ENCODE measurements around the gene CAPNS2. TPM values are rescaled to one million over a fixed set of nuclear protein-coding genes. Genes with fewer than 3 reads are reported as not detected.

CAPNS2 gene
- total RNA-seq, 1 experiment from 2014 or later = 1.4 TPM

- H3K4me1 ChIP-seq (ENCODE audit: control insufficient read depth, insufficient read depth, low read length) = no peaks in the 10 kb centered on the region
- H3K27ac ChIP-seq (ENCODE audit: low read length) = no peak overlapping the region
- TF ChIP-seq CTCF (IDR thresholded peaks at IDR 0.05) = no peak
- no peak for TF ChIP-seq SIN3A (IDR thresholded peaks at IDR 0.05; ENCODE audit: borderline replicate concordance, insufficient read depth, low read depth, low read length)
- TF ChIP-seq POLR2AphosphoS5 (IDR thresholded peaks at IDR 0.05; ENCODE audit: low read depth, low read length) = no peak
- TF ChIP-seq TCF7L2 (IDR thresholded peaks at IDR 0.05; ENCODE audit: low read depth, low read length) = no peak
- TF ChIP-seq REST (IDR thresholded peaks at IDR 0.05; ENCODE audit: insufficient read depth in 1 of 2, low read depth in 2 of 2, low read length in 1 of 2) = no peak
- H3K9me3 ChIP-seq (ENCODE audit: control insufficient read depth, insufficient read depth, low read depth, low read length) = no peaks in the 10 kb centered on the region
- no peak overlapping the region for H3K4me3 ChIP-seq (ENCODE audit: low read depth in 2 of 2, low read length in 2 of 2)
- in situ Hi-C loops (cut with HindIII; ENCODE audit: low pct_unique_long_range_greater_than_20kb, low sequenced_read_pairs) = no loop called here
- CTCF ChIA-PET = no interaction called here
- POLR2A ChIA-PET = no interaction called here
- DNase-seq (ENCODE audit: low read depth, low spot score) (no peak), ATAC-seq (no peak)
- BruUV-seq (replicated peaks) = no TSS peak
- intact Hi-C loops (cut with micrococcal nuclease; ENCODE audit: unreplicated experiment) = no loop called here
- H3K36me3 ChIP-seq (ENCODE audit: control insufficient read depth, insufficient read depth, low read length) = no peaks in the 10 kb centered on the region
- H3K27me3 ChIP-seq (ENCODE audit: control insufficient read depth, insufficient read depth, low read length) = no peaks in the 10 kb centered on the region
These were observed 1.4 kb upstream of the CAPNS2 start for GRCh38 chr16:55565086-55565485.

- Histone ChIP-seq H3K9me3 (ENCODE audit: control insufficient read depth, insufficient read depth, low read depth, low read length) (no peaks in the 10 kb centered on the region), H3K4me1 (ENCODE audit: control insufficient read depth, insufficient read depth, low read length) (no peaks in the 10 kb centered on the region), H3K4me3 (ENCODE audit: low read depth in 2 of 2, low read length in 2 of 2) (no peak overlapping the region), H3K27ac (ENCODE audit: low read length) (no peak overlapping the region), H3K27me3 (ENCODE audit: control insufficient read depth, insufficient read depth, low read length) (no peaks in the 10 kb centered on the region), H3K36me3 (ENCODE audit: control insufficient read depth, insufficient read depth, low read length) (no peaks in the 10 kb centered on the region)
- intact Hi-C loops (cut with micrococcal nuclease; ENCODE audit: unreplicated experiment) (no loop called here), in situ Hi-C loops (cut with HindIII; ENCODE audit: low pct_unique_long_range_greater_than_20kb, low sequenced_read_pairs) (no loop called here)
- POLR2A ChIA-PET = no interaction called here
- BruUV-seq (replicated peaks) = no TSS peak
- CTCF ChIA-PET = no interaction called here
- DNase-seq (ENCODE audit: low read depth, low spot score) (no peak), ATAC-seq (no peak)
- TF ChIP-seq TCF7L2 (IDR thresholded peaks at IDR 0.05; ENCODE audit: low read depth, low read length) = no peak
- no peak for TF ChIP-seq POLR2AphosphoS5 (IDR thresholded peaks at IDR 0.05; ENCODE audit: low read depth, low read length)
- no peak for TF ChIP-seq CTCF (IDR thresholded peaks at IDR 0.05)
- TF ChIP-seq REST (IDR thresholded peaks at IDR 0.05; ENCODE audit: insufficient read depth in 1 of 2, low read depth in 2 of 2, low read length in 1 of 2) = no peak
- no peak for TF ChIP-seq SIN3A (IDR thresholded peaks at IDR 0.05; ENCODE audit: borderline replicate concordance, insufficient read depth, low read depth, low read length)
These were observed 898 bp downstream of the CAPNS2 start for GRCh38 chr16:55567382-55567781.
